Measurements from ENCODE around the gene ETV3L. TPM values are rescaled to one million over a fixed set of nuclear protein-coding genes. Genes with fewer than 3 reads are reported as not detected.

The ETV3L gene
- total and polyA plus RNA-seq, 2 of the 8 experiments (the other 6 are each of a cell fraction or from before 2014, with no cell fraction given), result 0.17 to 0.26 TPM

DNA sequence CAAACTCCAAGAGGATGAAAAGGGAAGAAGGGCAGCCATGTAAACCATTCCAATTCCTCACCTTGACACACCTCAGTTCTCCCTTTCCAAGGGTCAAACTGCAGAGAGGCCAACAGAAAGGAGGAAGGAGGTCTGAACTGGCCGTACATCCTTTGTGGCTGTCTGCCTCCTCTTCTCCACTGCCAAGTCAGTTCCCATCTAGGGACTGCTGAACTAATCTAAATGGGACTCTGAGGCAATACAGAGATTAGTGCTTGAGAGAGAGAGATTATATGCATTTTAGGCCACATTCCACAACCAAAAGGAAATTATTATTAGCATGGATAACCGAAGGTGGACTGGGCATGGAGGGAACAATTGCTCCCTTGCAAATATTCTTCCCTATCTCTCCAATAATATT is 56.8 kb downstream of the ETV3L start (continued):
- no peak for TF ChIP-seq RAD21 (IDR thresholded peaks at IDR 0.05 in 1 of 2, conservative IDR thresholded peaks at IDR 0.05 in 1 of 2; ENCODE audit: low read depth in 2 of 2, low read length in 2 of 2)
- no peak for TF ChIP-seq TAF1 (IDR thresholded peaks at IDR 0.05; ENCODE audit: low read depth, low read length)
- TF ChIP-seq ZNF274 (IDR thresholded peaks at IDR 0.05; ENCODE audit: borderline replicate concordance, extremely low read depth, low read length), result no peak
- TF ChIP-seq POLR2A (IDR thresholded peaks at IDR 0.05; ENCODE audit: control extremely low read depth in 1 of 2, low read depth in 2 of 2, low read length in 2 of 2), result no peak
- no peak for TF ChIP-seq POU5F1 (IDR thresholded peaks at IDR 0.05; ENCODE audit: low read depth, low read length)
- TF ChIP-seq RBBP5 (IDR thresholded peaks at IDR 0.05; ENCODE audit: borderline replicate concordance, low read depth, low read length), result no peak
- TF ChIP-seq SRF (IDR thresholded peaks at IDR 0.05; ENCODE audit: low read depth, low read length), result no peak

Other genes with a start within 250 kb of the ETV3L start
- gene INSRR, start 240.7 kb downstream of the ETV3L start, total RNA-seq (2021; fragmentation: NEBNext Ultra II Directional; extraction: Animal tissue kit (Norgen Biotek cat#: 25700)), result not detected in 2 replicates
- gene INSRR, start 240.7 kb downstream of the ETV3L start, polyA plus RNA-seq (2011; rRNA removed), result 0.02 TPM in 2 replicates
- 0.24 and 0.27 TPM in 2 replicates for gene NTRK1, start 238.9 kb downstream of the ETV3L start, total RNA-seq (2021; fragmentation: NEBNext Ultra II Directional; extraction: Animal tissue kit (Norgen Biotek cat#: 25700))
- gene NTRK1, start 238.9 kb downstream of the ETV3L start, polyA plus RNA-seq (2011; rRNA removed), result 0.12 and 0.13 TPM in 2 replicates
- 0.71 and 0.82 TPM in 2 replicates for gene PEAR1, start 206.1 kb downstream of the ETV3L start, total RNA-seq (2021; fragmentation: NEBNext Ultra II Directional; extraction: Animal tissue kit (Norgen Biotek cat#: 25700))
- gene PEAR1, start 206.1 kb downstream of the ETV3L start, polyA plus RNA-seq (2011; rRNA removed), result 0.63 and 0.77 TPM in 2 replicates
- not detected in 2 replicates for gene LRRC71, start 179.2 kb downstream of the ETV3L start, total RNA-seq (2021; fragmentation: NEBNext Ultra II Directional; extraction: Animal tissue kit (Norgen Biotek cat#: 25700))
- 0.05 and 0.16 TPM in 2 replicates for gene LRRC71, start 179.2 kb downstream of the ETV3L start, polyA plus RNA-seq (2011; rRNA removed)
- gene ARHGEF11, start 54.1 kb downstream of the ETV3L start, total RNA-seq (2021; fragmentation: NEBNext Ultra II Directional; extraction: Animal tissue kit (Norgen Biotek cat#: 25700)), result 32.4 and 33.1 TPM in 2 replicates
- 19.9 and 23.1 TPM in 2 replicates for gene ARHGEF11, start 54.1 kb downstream of the ETV3L start, polyA plus RNA-seq (2011; rRNA removed)
- gene ETV3, start 38.6 kb upstream of the ETV3L start, total RNA-seq (2021; fragmentation: NEBNext Ultra II Directional; extraction: Animal tissue kit (Norgen Biotek cat#: 25700)), result 23.8 and 26.6 TPM in 2 replicates
- gene ETV3, start 38.6 kb upstream of the ETV3L start, polyA plus RNA-seq (2011; rRNA removed), result 6.0 and 7.0 TPM in 2 replicates